Kidney (tissue), 14 donors: ENCODE measurements around the gene ABHD2. TPM values are rescaled to one million over a fixed set of nuclear protein-coding genes. Genes with fewer than 3 reads are reported as not detected.
A peak's percentile ranks its signal among the peaks of the same experiment; 100 is the strongest.

Experiments used
- DNase-seq, 5 donors: peaks; one replicate each; pipeline ENCODE4 v3.0.0-alpha.2; 2013 to 2020
- FAIRE-seq: peaks from 2 replicates; lab custom pipeline; 2012; peaks lifted over from hg19 to GRCh38; lab: Jason Lieb, UNC
- H3K27ac ChIP-seq, 2 donors: one replicate each; pipeline ENCODE4 v1.7.0; 2013; ENCODE audit warnings: low read depth in 2 of 2, low read length in 2 of 2, inconsistent platforms in 1 of 2
- H3K27me3 ChIP-seq: one replicate; pipeline ENCODE4 v1.7.1; 2013; ENCODE audit warnings: low read length, inconsistent platforms; ENCODE audit not compliant: control insufficient read depth, insufficient read depth
- H3K36me3 ChIP-seq, 3 donors: one replicate each; pipeline versions ENCODE4 v1.7.0 to v1.7.1; 2013; ENCODE audit warnings: low read length in 3 of 3, control low read depth in 1 of 3, inconsistent platforms in 1 of 3; ENCODE audit not compliant: insufficient read depth in 3 of 3, control insufficient read depth in 2 of 3
- H3K4me1 ChIP-seq, 3 donors: one replicate each; pipeline versions ENCODE4 v1.7.0 to v1.7.1; 2013; ENCODE audit warnings: low read length in 3 of 3, inconsistent platforms in 1 of 3, low read depth in 1 of 3; ENCODE audit not compliant: control insufficient read depth in 2 of 3, insufficient read depth in 2 of 3
- H3K4me3 ChIP-seq, 3 donors: one replicate each; pipeline versions ENCODE4 v1.7.0 to v1.8.1; 2013; ENCODE audit warnings: low read length in 3 of 3, control low read depth in 1 of 3, inconsistent platforms in 1 of 3
- H3K9ac ChIP-seq, 3 donors: one replicate each; pipeline versions ENCODE4 v1.7.0 to v1.7.1; 2013; ENCODE audit warnings: low read length in 3 of 3, control low read depth in 1 of 3, inconsistent platforms in 1 of 3
- H3K9me3 ChIP-seq, 3 donors: one replicate each; pipeline versions ENCODE4 v1.7.0 to v1.7.1; 2013; ENCODE audit warnings: low read length in 3 of 3, control low read depth in 1 of 3, inconsistent platforms in 1 of 3; ENCODE audit not compliant: control insufficient read depth in 2 of 3, insufficient read depth in 1 of 3
- intact Hi-C: fragments of 100-400 bp; cut with DNase I; formaldehyde crosslinking; loops from one replicate; pipeline ENCODE4 v1.11.1; 2022
- polyA plus RNA-seq: library from polyadenylated mRNA; stranded (reverse); fragments of 350-450 nt; fragmentation: Illumina TruSeq; extraction: RNeasy Lipid Tissue Mini Kit (QIAGEN cat#74804); gene quantifications from one replicate; pipeline ENCODE4 v1.2.3, GENCODE V29; 2014; ENCODE audit warnings: low read depth, low replicate concordance; ENCODE audit not compliant: insufficient read depth
- total RNA-seq: library from RNA; stranded (reverse); fragmentation: NEBNext Ultra II Directional; extraction: Animal tissue kit (Norgen Biotek cat#: 25700); gene quantifications from one replicate; pipeline ENCODE4 v1.2.1, GENCODE V29; 2021
- TF ChIP-seq, protein P1 (sequence below): IDR thresholded peaks from 3 replicates; pipeline ENCODE4 v1.5.1; 2012; ENCODE audit warnings: mild to moderate bottlenecking, moderate library complexity, borderline replicate concordance; ENCODE audit not compliant: insufficient read depth; ENCODE audit errors: extremely low read depth
- donor health status: control.
- donor health status: control.
- donor health status: control.
- donor health status: control.
- donor health status: control.
- donor health status: DM: yes; HTN: yes; CAD: no.
- donor health status: Normal renal cell carcinoma (clear cell type).

Gene ABHD2
- total and polyA plus RNA-seq, 2 donors from 2014 or later, result 13.3 to 123 TPM

- intact Hi-C loops, result no loop called here
- no peaks in the 10 kb centered on the region for H3K9me3 ChIP-seq
- H3K27ac ChIP-seq, result no peak overlapping the region
- DNase-seq (no peak), FAIRE-seq (no peak)
- no peaks in the 10 kb centered on the region for H3K4me1 ChIP-seq
- no peaks in the 10 kb centered on the region for H3K27me3 ChIP-seq
- H3K4me3 ChIP-seq, result no peak overlapping the region
- TF ChIP-seq, protein P1, sequence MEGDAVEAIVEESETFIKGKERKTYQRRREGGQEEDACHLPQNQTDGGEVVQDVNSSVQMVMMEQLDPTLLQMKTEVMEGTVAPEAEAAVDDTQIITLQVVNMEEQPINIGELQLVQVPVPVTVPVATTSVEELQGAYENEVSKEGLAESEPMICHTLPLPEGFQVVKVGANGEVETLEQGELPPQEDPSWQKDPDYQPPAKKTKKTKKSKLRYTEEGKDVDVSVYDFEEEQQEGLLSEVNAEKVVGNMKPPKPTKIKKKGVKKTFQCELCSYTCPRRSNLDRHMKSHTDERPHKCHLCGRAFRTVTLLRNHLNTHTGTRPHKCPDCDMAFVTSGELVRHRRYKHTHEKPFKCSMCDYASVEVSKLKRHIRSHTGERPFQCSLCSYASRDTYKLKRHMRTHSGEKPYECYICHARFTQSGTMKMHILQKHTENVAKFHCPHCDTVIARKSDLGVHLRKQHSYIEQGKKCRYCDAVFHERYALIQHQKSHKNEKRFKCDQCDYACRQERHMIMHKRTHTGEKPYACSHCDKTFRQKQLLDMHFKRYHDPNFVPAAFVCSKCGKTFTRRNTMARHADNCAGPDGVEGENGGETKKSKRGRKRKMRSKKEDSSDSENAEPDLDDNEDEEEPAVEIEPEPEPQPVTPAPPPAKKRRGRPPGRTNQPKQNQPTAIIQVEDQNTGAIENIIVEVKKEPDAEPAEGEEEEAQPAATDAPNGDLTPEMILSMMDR, result no peak
- H3K9ac ChIP-seq, result no peak overlapping the region
- H3K36me3 ChIP-seq, result peaks cover 0 to 28% (median 21%) of the 10 kb centered on the region in 3 donors
Observed at GRCh38 chr15:89196241-89196640, 108.0 kb downstream of the ABHD2 start.

DNA sequence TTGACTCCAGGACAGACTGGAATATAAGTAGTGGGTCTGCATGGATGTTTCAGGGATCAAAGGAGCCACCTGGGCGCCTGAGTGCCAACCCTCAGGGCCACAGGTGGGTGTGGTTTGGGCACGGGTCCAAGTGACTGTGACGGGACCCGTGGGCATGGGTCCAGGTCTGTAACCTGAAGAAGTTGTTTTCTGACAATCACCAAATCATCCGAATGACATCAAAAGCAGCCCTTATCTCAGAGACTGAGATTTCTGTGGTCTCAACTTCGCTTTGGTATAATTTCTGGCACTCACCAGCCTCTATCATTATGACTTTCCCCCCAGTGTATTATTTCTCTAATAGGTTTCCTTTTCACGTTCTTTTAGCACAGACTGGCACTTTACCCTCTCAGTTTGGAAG lies 108.7 kb downstream of the ABHD2 start:
- Histone ChIP-seq H3K27ac (no peak overlapping the region), H3K9ac (no peak overlapping the region), H3K36me3 (peaks cover 0 to 27% (median 20%) of the 10 kb centered on the region in 3 donors), H3K9me3 (no peaks in the 10 kb centered on the region), H3K4me3 (no peak overlapping the region), H3K27me3 (no peaks in the 10 kb centered on the region), H3K4me1 (no peaks in the 10 kb centered on the region)
- TF ChIP-seq, protein P1, result no peak
- intact Hi-C loops, result no loop called here
- FAIRE-seq (no peak), DNase-seq (no peak)

- DNase-seq (peak in 4 of 5 donors; percentile 35 to 60 (median 54)), FAIRE-seq (no peak)
- H3K36me3 ChIP-seq, result peaks cover 0 to 27% (median 19%) of the 10 kb centered on the region in 3 donors
- H3K27me3 ChIP-seq, result no peaks in the 10 kb centered on the region
- no peak overlapping the region for H3K27ac ChIP-seq
- TF ChIP-seq, protein P1, result no peak
- no peak overlapping the region for H3K4me3 ChIP-seq
- no peaks in the 10 kb centered on the region for H3K9me3 ChIP-seq
- intact Hi-C loops, result no loop called here
- H3K9ac ChIP-seq, result no peak overlapping the region
- H3K4me1 ChIP-seq, result no peaks in the 10 kb centered on the region
Observed at GRCh38 chr15:89197503-89197971, 109.3 kb downstream of the ABHD2 start.

DNA sequence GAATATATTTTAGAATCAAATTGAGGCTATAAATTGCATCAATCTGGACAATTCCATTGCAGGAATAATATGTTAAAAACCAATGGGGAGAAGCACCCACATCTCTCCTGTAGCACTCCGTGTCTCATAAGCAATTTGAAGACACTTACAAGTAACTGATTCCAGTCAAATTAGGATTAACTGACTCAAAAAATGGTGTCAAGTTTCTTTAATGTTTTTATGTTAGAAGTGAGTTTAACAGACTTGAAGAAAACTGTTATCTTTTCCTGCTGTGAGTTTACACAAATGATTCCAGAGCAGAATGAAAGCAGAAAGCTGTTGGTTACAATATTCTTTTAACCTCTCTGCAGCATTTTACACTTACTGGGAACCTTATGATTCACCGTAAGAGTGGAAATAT lies 109.9 kb downstream of the ABHD2 start:
- TF ChIP-seq, protein P1, result no peak
- no peaks in the 10 kb centered on the region for H3K9me3 ChIP-seq
- H3K36me3 ChIP-seq, result peaks cover 0 to 21% (median 12%) of the 10 kb centered on the region in 3 donors
- no peak overlapping the region for H3K27ac ChIP-seq
- H3K4me1 ChIP-seq, result no peaks in the 10 kb centered on the region
- intact Hi-C loops, result no loop called here
- H3K9ac ChIP-seq, result no peak overlapping the region
- no peak for FAIRE-seq
- H3K4me3 ChIP-seq, result no peak overlapping the region
- DNase-seq, result no peak
- H3K27me3 ChIP-seq, result no peaks in the 10 kb centered on the region
